HG03342 (cell line): Measurements from ENCODE around the gene DISP3.

Source experiments
- ATAC-seq: cut with Tn5 transposase; IDR thresholded peaks from one replicate; pipeline ENCODE4 v1.9.1; 2021; ENCODE audit warnings: mild to moderate bottlenecking, moderate library complexity; ENCODE audit not compliant: unreplicated experiment

Gene DISP3

GRCh38 chr1:11461531-11462137 lies 17.3 kb upstream of the DISP3 start:
- no peak for ATAC-seq

GRCh38 chr1:11462224-11462923 lies 16.6 kb upstream of the DISP3 start:
- no peak for ATAC-seq

- no peak for ATAC-seq
Observed at GRCh38 chr1:11463177-11463576, 15.8 kb upstream of the DISP3 start.

- no peak for ATAC-seq
Observed at GRCh38 chr1:11465307-11465706, 13.6 kb upstream of the DISP3 start.

GRCh38 chr1:11466416-11466815 lies 12.5 kb upstream of the DISP3 start:
- no peak for ATAC-seq

GRCh38 chr1:11468878-11469277 lies 10.1 kb upstream of the DISP3 start:
- ATAC-seq = no peak

- no peak for ATAC-seq
Observed at GRCh38 chr1:11470912-11471311, 8.0 kb upstream of the DISP3 start.

- no peak for ATAC-seq
Observed at GRCh38 chr1:11471473-11471872, 7.5 kb upstream of the DISP3 start.

- ATAC-seq = no peak
Observed at GRCh38 chr1:11472284-11472683, 6.7 kb upstream of the DISP3 start.

- ATAC-seq = no peak
Observed at GRCh38 chr1:11472741-11473140, 6.2 kb upstream of the DISP3 start.

GRCh38 chr1:11473491-11474034 lies 5.4 kb upstream of the DISP3 start:
- ATAC-seq = no peak

- ATAC-seq = no peak
Observed at GRCh38 chr1:11474826-11475225, 4.1 kb upstream of the DISP3 start.

GRCh38 chr1:11475748-11476147 lies 3.2 kb upstream of the DISP3 start:
- no peak for ATAC-seq

GRCh38 chr1:11479375-11479979 lies 522 bp downstream of the DISP3 start:
- ATAC-seq = no peak

GRCh38 chr1:11481019-11481418 lies 2.1 kb downstream of the DISP3 start:
- no peak for ATAC-seq

GRCh38 chr1:11482198-11482597 lies 3.2 kb downstream of the DISP3 start:
- ATAC-seq = no peak

GRCh38 chr1:11482701-11483479 lies 3.9 kb downstream of the DISP3 start:
- ATAC-seq = no peak

- ATAC-seq = no peak
Observed at GRCh38 chr1:11483581-11484320, 4.8 kb downstream of the DISP3 start.

- no peak for ATAC-seq
Observed at GRCh38 chr1:11484321-11484655, 5.3 kb downstream of the DISP3 start.

- ATAC-seq = no peak
Observed at GRCh38 chr1:11485191-11485590, 6.2 kb downstream of the DISP3 start.
